ENCODE data around the gene CDH8.

The CDH8 gene

GRCh38 chr16:62058412-62058811 lies 22.2 kb upstream of the CDH8 start:
- H3K27me3 ChIP-seq (ENCODE audit: control insufficient read depth in 1 of 2, insufficient read depth in 2 of 2, low read length in 2 of 2) = no peaks in the 10 kb centered on the region
- no peak overlapping the region for H3K27ac ChIP-seq (ENCODE audit: low read length)
- H3K4me1 ChIP-seq (ENCODE audit: control insufficient read depth, insufficient read depth, low read length) = no peaks in the 10 kb centered on the region
- no peak overlapping the region for H3K9ac ChIP-seq (ENCODE audit: low read length in 2 of 2)
- H3K4me3 ChIP-seq (ENCODE audit: low read length in 2 of 2) = no peak overlapping the region
- H3K9me3 ChIP-seq (ENCODE audit: control insufficient read depth in 2 of 2, low read length in 2 of 2) = no peaks in the 10 kb centered on the region
- no peaks in the 10 kb centered on the region for H3K36me3 ChIP-seq (ENCODE audit: control insufficient read depth in 2 of 2, insufficient read depth in 2 of 2, low read length in 2 of 2)

- H3K9ac ChIP-seq (ENCODE audit: low read length in 2 of 2) = no peak overlapping the region
- H3K27me3 ChIP-seq (ENCODE audit: control insufficient read depth in 1 of 2, insufficient read depth in 2 of 2, low read length in 2 of 2) = no peaks in the 10 kb centered on the region
- H3K4me3 ChIP-seq (ENCODE audit: low read length in 2 of 2) = no peak overlapping the region
- no peaks in the 10 kb centered on the region for H3K4me1 ChIP-seq (ENCODE audit: control insufficient read depth, insufficient read depth, low read length)
- no peak overlapping the region for H3K27ac ChIP-seq (ENCODE audit: low read length)
- no peaks in the 10 kb centered on the region for H3K36me3 ChIP-seq (ENCODE audit: control insufficient read depth in 2 of 2, insufficient read depth in 2 of 2, low read length in 2 of 2)
- H3K9me3 ChIP-seq (ENCODE audit: control insufficient read depth in 2 of 2, low read length in 2 of 2) = no peaks in the 10 kb centered on the region
Observed at GRCh38 chr16:62051942-62052341, 15.7 kb upstream of the CDH8 start.

- Histone ChIP-seq H3K9me3 (ENCODE audit: control insufficient read depth in 2 of 2, low read length in 2 of 2) (no peaks in the 10 kb centered on the region), H3K4me1 (ENCODE audit: control insufficient read depth, insufficient read depth, low read length) (no peaks in the 10 kb centered on the region)
Observed at GRCh38 chr16:62050793-62051192, 14.6 kb upstream of the CDH8 start.

GRCh38 chr16:62046801-62047200 lies 10.6 kb upstream of the CDH8 start:
- Histone ChIP-seq H3K4me3 (ENCODE audit: low read length in 2 of 2) (no peak overlapping the region), H3K36me3 (ENCODE audit: control insufficient read depth in 2 of 2, insufficient read depth in 2 of 2, low read length in 2 of 2) (no peaks in the 10 kb centered on the region), H3K27ac (ENCODE audit: low read length) (no peak overlapping the region), H3K9ac (ENCODE audit: low read length in 2 of 2) (no peak overlapping the region), H3K4me1 (ENCODE audit: control insufficient read depth, insufficient read depth, low read length) (no peaks in the 10 kb centered on the region), H3K9me3 (ENCODE audit: control insufficient read depth in 2 of 2, low read length in 2 of 2) (no peaks in the 10 kb centered on the region), H3K27me3 (ENCODE audit: control insufficient read depth in 1 of 2, insufficient read depth in 2 of 2, low read length in 2 of 2) (no peaks in the 10 kb centered on the region)

More at GRCh38 chr16:62050793-62051192, 14.6 kb upstream of the CDH8 start:
- Histone ChIP-seq H3K27ac (ENCODE audit: low read length) (no peak overlapping the region), H3K27me3 (ENCODE audit: control insufficient read depth in 1 of 2, insufficient read depth in 2 of 2, low read length in 2 of 2) (no peaks in the 10 kb centered on the region), H3K36me3 (ENCODE audit: control insufficient read depth in 2 of 2, insufficient read depth in 2 of 2, low read length in 2 of 2) (no peaks in the 10 kb centered on the region), H3K4me3 (ENCODE audit: low read length in 2 of 2) (no peak overlapping the region), H3K9ac (ENCODE audit: low read length in 2 of 2) (no peak overlapping the region)

- Histone ChIP-seq H3K4me3 (ENCODE audit: low read length in 2 of 2) (no peak overlapping the region), H3K27me3 (ENCODE audit: control insufficient read depth in 1 of 2, insufficient read depth in 2 of 2, low read length in 2 of 2) (peaks cover 9 to 13% of the 10 kb centered on the region in 2 donors), H3K27ac (ENCODE audit: low read length) (no peak overlapping the region), H3K9ac (ENCODE audit: low read length in 2 of 2) (no peak overlapping the region), H3K36me3 (ENCODE audit: control insufficient read depth in 2 of 2, insufficient read depth in 2 of 2, low read length in 2 of 2) (no peaks in the 10 kb centered on the region), H3K9me3 (ENCODE audit: control insufficient read depth in 2 of 2, low read length in 2 of 2) (no peaks in the 10 kb centered on the region), H3K4me1 (ENCODE audit: control insufficient read depth, insufficient read depth, low read length) (peaks cover 5% of the 10 kb centered on the region)
Observed at GRCh38 chr16:62041401-62041800, 5.2 kb upstream of the CDH8 start.

DNA sequence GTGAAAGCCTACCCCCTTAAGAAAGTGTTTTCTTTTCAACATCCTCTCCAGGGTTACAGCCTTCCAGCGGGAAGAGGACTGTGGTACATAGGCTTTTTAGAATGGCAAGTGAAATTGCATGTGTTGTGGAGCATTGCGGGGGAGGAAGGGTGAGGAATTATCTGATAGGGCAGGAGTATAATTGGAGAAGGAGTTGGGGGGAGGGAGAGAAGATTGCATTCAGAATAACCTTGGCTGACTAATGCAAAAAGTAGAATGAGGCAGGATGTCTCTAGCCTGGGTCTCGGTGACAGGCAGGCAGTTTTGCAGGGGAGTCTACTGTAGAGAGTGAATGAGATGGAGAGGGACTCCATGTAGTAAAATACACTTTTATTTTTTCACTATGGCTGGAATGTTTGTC lies 2.4 kb upstream of the CDH8 start:
- Histone ChIP-seq H3K4me1 (ENCODE audit: control insufficient read depth, insufficient read depth, low read length) (peaks cover 24% of the 10 kb centered on the region), H3K27me3 (ENCODE audit: control insufficient read depth in 1 of 2, insufficient read depth in 2 of 2, low read length in 2 of 2) (peaks cover 25 to 26% of the 10 kb centered on the region in 2 donors), H3K27ac (ENCODE audit: low read length) (no peak overlapping the region), H3K9me3 (ENCODE audit: control insufficient read depth in 2 of 2, low read length in 2 of 2) (no peaks in the 10 kb centered on the region), H3K9ac (ENCODE audit: low read length in 2 of 2) (no peak overlapping the region), H3K36me3 (ENCODE audit: control insufficient read depth in 2 of 2, insufficient read depth in 2 of 2, low read length in 2 of 2) (no peaks in the 10 kb centered on the region), H3K4me3 (ENCODE audit: low read length in 2 of 2) (no peak overlapping the region)

- Histone ChIP-seq H3K27ac (ENCODE audit: low read length) (no peak overlapping the region), H3K27me3 (ENCODE audit: control insufficient read depth in 1 of 2, insufficient read depth in 2 of 2, low read length in 2 of 2) (peaks cover 26 to 27% of the 10 kb centered on the region in 2 donors), H3K4me1 (ENCODE audit: control insufficient read depth, insufficient read depth, low read length) (peaks cover 24% of the 10 kb centered on the region), H3K9me3 (ENCODE audit: control insufficient read depth in 2 of 2, low read length in 2 of 2) (no peaks in the 10 kb centered on the region), H3K9ac (ENCODE audit: low read length in 2 of 2) (no peak overlapping the region), H3K36me3 (ENCODE audit: control insufficient read depth in 2 of 2, insufficient read depth in 2 of 2, low read length in 2 of 2) (no peaks in the 10 kb centered on the region), H3K4me3 (ENCODE audit: low read length in 2 of 2) (no peak overlapping the region)
Observed at GRCh38 chr16:62038225-62038624, 2.0 kb upstream of the CDH8 start.

- H3K9me3 ChIP-seq (ENCODE audit: control insufficient read depth in 2 of 2, low read length in 2 of 2) = no peaks in the 10 kb centered on the region
- no peak overlapping the region for H3K4me3 ChIP-seq (ENCODE audit: low read length in 2 of 2)
- H3K27ac ChIP-seq (ENCODE audit: low read length) = no peak overlapping the region
- no peak overlapping the region for H3K9ac ChIP-seq (ENCODE audit: low read length in 2 of 2)
- H3K36me3 ChIP-seq (ENCODE audit: control insufficient read depth in 2 of 2, insufficient read depth in 2 of 2, low read length in 2 of 2) = no peaks in the 10 kb centered on the region
- H3K4me1 ChIP-seq (ENCODE audit: control insufficient read depth, insufficient read depth, low read length) = peaks cover 24% of the 10 kb centered on the region
- H3K27me3 ChIP-seq (ENCODE audit: control insufficient read depth in 1 of 2, insufficient read depth in 2 of 2, low read length in 2 of 2) = peaks cover 26 to 27% of the 10 kb centered on the region in 2 donors
Observed at GRCh38 chr16:62036802-62037135, 531 bp upstream of the CDH8 start.

DNA sequence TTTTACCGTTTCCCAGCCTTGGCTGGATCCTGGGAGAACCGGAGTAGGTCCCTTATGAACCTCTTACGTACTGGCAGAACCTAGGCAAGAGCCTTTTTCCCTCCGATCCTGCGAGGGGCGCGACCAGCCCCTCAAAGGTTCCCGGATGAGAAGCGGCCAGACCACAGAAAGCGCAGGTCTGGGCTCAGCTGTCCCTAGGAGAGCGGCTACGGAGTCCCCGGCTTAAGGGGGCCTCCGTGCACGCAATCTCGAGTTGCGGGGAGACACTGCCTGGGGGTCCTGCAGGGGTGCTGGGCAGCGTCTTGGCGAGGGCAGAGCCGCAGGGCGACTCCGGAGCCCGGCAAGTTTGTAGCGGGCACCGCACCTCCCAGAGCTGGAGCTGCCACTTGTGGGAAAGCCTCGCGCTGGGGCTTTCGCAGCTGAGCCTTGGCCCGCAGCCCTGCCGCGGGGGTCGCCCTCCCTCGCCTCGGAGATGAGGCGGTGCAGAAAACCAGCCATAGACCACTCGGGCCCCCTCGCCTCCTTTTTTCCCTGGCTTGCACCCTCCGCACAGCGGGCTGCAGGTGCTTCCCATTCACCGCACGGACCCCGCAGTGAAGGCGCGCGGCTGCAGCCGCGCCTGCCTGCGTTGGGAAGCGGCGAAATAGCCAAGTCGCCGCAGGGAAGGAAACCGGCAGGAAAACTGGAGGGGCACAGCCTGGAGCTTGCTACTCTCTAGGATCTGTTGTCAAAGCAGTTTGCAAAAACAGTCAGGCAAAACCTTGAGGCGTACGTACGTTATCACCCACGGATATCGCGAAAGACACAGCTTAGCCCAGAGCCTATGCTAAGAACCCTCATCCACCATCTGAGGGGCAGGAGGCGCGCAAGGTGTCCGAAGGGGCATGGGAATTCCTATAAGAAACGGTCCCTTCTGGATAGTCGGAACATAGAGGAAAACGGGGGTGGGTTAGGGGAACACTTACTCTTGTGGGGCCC lies 834 bp downstream of the CDH8 start:
- peak overlapping the region in 1 of 2 donors; percentile 29 for H3K9ac ChIP-seq (ENCODE audit: low read length in 2 of 2)
- H3K4me1 ChIP-seq (ENCODE audit: control insufficient read depth, insufficient read depth, low read length) = peaks cover 24% of the 10 kb centered on the region
- H3K36me3 ChIP-seq (ENCODE audit: control insufficient read depth in 2 of 2, insufficient read depth in 2 of 2, low read length in 2 of 2) = no peaks in the 10 kb centered on the region
- H3K9me3 ChIP-seq (ENCODE audit: control insufficient read depth in 2 of 2, low read length in 2 of 2) = no peaks in the 10 kb centered on the region
- peaks cover 26 to 27% of the 10 kb centered on the region in 2 donors for H3K27me3 ChIP-seq (ENCODE audit: control insufficient read depth in 1 of 2, insufficient read depth in 2 of 2, low read length in 2 of 2)
- H3K4me3 ChIP-seq (ENCODE audit: low read length in 2 of 2) = peak overlapping the region; percentile 69 to 71
- no peak overlapping the region for H3K27ac ChIP-seq (ENCODE audit: low read length)

- H3K4me1 ChIP-seq (ENCODE audit: control insufficient read depth, insufficient read depth, low read length) = peaks cover 24% of the 10 kb centered on the region
- peak overlapping the region; percentile 69 to 71 for H3K4me3 ChIP-seq (ENCODE audit: low read length in 2 of 2)
- H3K27me3 ChIP-seq (ENCODE audit: control insufficient read depth in 1 of 2, insufficient read depth in 2 of 2, low read length in 2 of 2) = peaks cover 26 to 27% of the 10 kb centered on the region in 2 donors
- H3K36me3 ChIP-seq (ENCODE audit: control insufficient read depth in 2 of 2, insufficient read depth in 2 of 2, low read length in 2 of 2) = no peaks in the 10 kb centered on the region
- peak overlapping the region in 1 of 2 donors; percentile 29 for H3K9ac ChIP-seq (ENCODE audit: low read length in 2 of 2)
- no peak overlapping the region for H3K27ac ChIP-seq (ENCODE audit: low read length)
- no peaks in the 10 kb centered on the region for H3K9me3 ChIP-seq (ENCODE audit: control insufficient read depth in 2 of 2, low read length in 2 of 2)
Observed at GRCh38 chr16:62034231-62035114, 1.8 kb downstream of the CDH8 start.
